HepG2 (cell line): ENCODE results near the gene TIMELESS. TPM values are rescaled to one million over a fixed set of nuclear protein-coding genes. Genes with fewer than 3 reads are reported as not detected.

Source experiments
- CHD2 ChIP-seq: IDR thresholded peaks from 2 replicates; pipeline ENCODE4 v1.6.1; 2011; ENCODE audit warnings: low read depth, low read length, improper control_type of control experiment
- EEA1 ChIP-seq: sonication (generic); formaldehyde crosslinking; IDR thresholded peaks from 2 replicates; pipeline ENCODE4 v1.5.1; 2020; ENCODE audit warnings: mild to moderate bottlenecking, missing genetic modification reagents, borderline replicate concordance
- ELF4 ChIP-seq: sonication (generic); formaldehyde crosslinking; IDR thresholded peaks from 2 replicates; pipeline ENCODE4 v1.5.0; 2020; ENCODE audit warnings: missing genetic modification reagents, mild to moderate bottlenecking, moderate library complexity, borderline replicate concordance
- ESRRA ChIP-seq: sonication (generic); formaldehyde crosslinking; IDR thresholded peaks from 2 replicates; pipeline ENCODE4 v1.5.1; 2020; ENCODE audit warnings: mild to moderate bottlenecking, low read depth, missing genetic modification reagents
- EZH2 ChIP-seq: conservative IDR thresholded peaks from 2 replicates; pipeline ENCODE4 v1.6.1; 2012; ENCODE audit warnings: mild to moderate bottlenecking, low read depth, low read length, moderate library complexity
- GLMP ChIP-seq: sonication (generic); formaldehyde crosslinking; IDR thresholded peaks from 2 replicates; pipeline ENCODE4 v1.9.0; 2021; ENCODE audit warnings: missing genetic modification reagents, mild to moderate bottlenecking, borderline replicate concordance
- NFKB2 ChIP-seq: sonication (generic); formaldehyde crosslinking; IDR thresholded peaks from 2 replicates; pipeline ENCODE4 v1.4.0; 2020; ENCODE audit warnings: missing genetic modification reagents, borderline replicate concordance
- NRL ChIP-seq: sonication (generic); formaldehyde crosslinking; IDR thresholded peaks from 2 replicates; pipeline ENCODE4 v1.5.0; 2020; ENCODE audit warnings: missing genetic modification reagents, mild to moderate bottlenecking, moderate library complexity, borderline replicate concordance
- PPARG ChIP-seq: conservative IDR thresholded peaks from 2 replicates; pipeline ENCODE4 v1.6.1; 2016; ENCODE audit warnings: missing biosample characterization, missing genetic modification reagents
- SNAPC5 ChIP-seq: sonication (generic); formaldehyde crosslinking; IDR thresholded peaks from 2 replicates; pipeline ENCODE4 v1.8.1; 2023; ENCODE audit warnings: mild to moderate bottlenecking, missing genetic modification reagents, borderline replicate concordance
- SP4 ChIP-seq: sonication (generic); formaldehyde crosslinking; IDR thresholded peaks from 2 replicates; pipeline ENCODE4 v1.8.1; 2023; ENCODE audit warnings: mild to moderate bottlenecking, missing genetic modification reagents
- SRSF9 ChIP-seq: fragments of 200-400 bp; formaldehyde crosslinking; IDR thresholded peaks from 2 replicates; pipeline ENCODE4 v1.6.1; 2018; ENCODE audit warnings: borderline replicate concordance, mild to moderate bottlenecking, low read depth, low read length; ENCODE audit not compliant: insufficient read depth, poor library complexity, severe bottlenecking
- SSRP1 ChIP-seq: IDR thresholded peaks from 2 replicates; pipeline ENCODE4 v1.6.1; 2016; ENCODE audit warnings: control low read depth
- TBL1XR1 ChIP-seq: fragments of 150-350 bp; IDR thresholded peaks from 2 replicates; pipeline ENCODE4 v1.6.1; 2014; ENCODE audit warnings: borderline replicate concordance, low read length; ENCODE audit not compliant: partially characterized antibody
- ZBTB37 ChIP-seq: sonication (generic); formaldehyde crosslinking; IDR thresholded peaks from 2 replicates; pipeline ENCODE4 v1.4.0; 2020; ENCODE audit warnings: mild to moderate bottlenecking, missing genetic modification reagents
- ZBTB44 ChIP-seq: sonication (generic); formaldehyde crosslinking; IDR thresholded peaks from 2 replicates; pipeline ENCODE4 v1.4.0; 2020; ENCODE audit warnings: missing genetic modification reagents
- ZFX ChIP-seq: sonication (generic); formaldehyde crosslinking; IDR thresholded peaks from 2 replicates; pipeline ENCODE4 v1.4.0; 2020; ENCODE audit warnings: mild to moderate bottlenecking, low read depth, missing genetic modification reagents, moderate library complexity
- ZFY ChIP-seq: sonication (generic); formaldehyde crosslinking; IDR thresholded peaks from 2 replicates; pipeline ENCODE4 v1.4.0; 2020; ENCODE audit warnings: missing genetic modification reagents
- ZNF326 ChIP-seq: sonication (generic); formaldehyde crosslinking; IDR thresholded peaks from 2 replicates; pipeline ENCODE4 v1.4.0; 2020; ENCODE audit warnings: missing genetic modification reagents, borderline replicate concordance
- ZNF503 ChIP-seq: sonication (generic); formaldehyde crosslinking; IDR thresholded peaks from 2 replicates; pipeline ENCODE4 v1.4.0; 2020; ENCODE audit warnings: missing genetic modification reagents
- ZNF761 ChIP-seq: sonication (generic); formaldehyde crosslinking; conservative IDR thresholded peaks from 2 replicates; pipeline ENCODE4 v1.4.0; 2020; ENCODE audit warnings: mild to moderate bottlenecking, missing genetic modification reagents
- ZNF776 ChIP-seq: sonication (generic); formaldehyde crosslinking; IDR thresholded peaks from 2 replicates; pipeline ENCODE4 v1.4.0; 2020; ENCODE audit warnings: mild to moderate bottlenecking, missing genetic modification reagents
- ZSCAN29 ChIP-seq: sonication (generic); formaldehyde crosslinking; conservative IDR thresholded peaks from 2 replicates; pipeline ENCODE4 v1.4.0; 2020; ENCODE audit warnings: mild to moderate bottlenecking, missing genetic modification reagents
- polyA plus RNA-seq, 8 experiments: library from polyadenylated mRNA; depleted of rRNA in 3 of 8; stranded (reverse) in 7 of 8; unstranded in 1 of 8; fragments of >200 nt; fragmentation: Illumina TruSeq in 4 of 8; extraction: Trizol in 4 of 8; gene quantifications; 2 replicates each; pipeline versions ENCODE4 v1.2.1 to v1.2.3, GENCODE V29; 2011 to 2016; ENCODE audit warnings: low read depth in 4 of 8, missing spikeins in 1 of 8, mixed read lengths in 1 of 8; ENCODE audit not compliant: insufficient read depth in 1 of 8
- total RNA-seq, 5 experiments: library from RNA; depleted of rRNA; stranded (reverse); fragments of >200 nt; fragmentation: Illumina TruSeq; extraction: Trizol; gene quantifications; 2 replicates each; pipeline ENCODE4 v1.2.3, GENCODE V29; 2016; ENCODE audit warnings: low read depth in 1 of 5

Gene TIMELESS
- total and polyA plus RNA-seq, 2 of the 13 experiments (the other 11 are each of a cell fraction or from before 2014, with no cell fraction given), result 4.0 to 20.3 TPM

GRCh38 chr12:56468216-56469006 is 19.2 kb upstream of the TIMELESS start, which contains the start of gene SPRYD4 (continued):
- no peak for TF ChIP-seq ZBTB37 (CRISPR knock-in tag)
- TF ChIP-seq ZNF503 (CRISPR knock-in tag), result peak; percentile 46; the same call in 1 of the 2 replicates
- peak; percentile 47; the same call in 1 of the 2 replicates for TF ChIP-seq ZNF776
- no peak for TF ChIP-seq ZNF326 (CRISPR knock-in tag)
- no peak for TF ChIP-seq EEA1
- 0 out of 2 replicates have a peak, but pooled peaks have one; percentile 75 for TF ChIP-seq NRL (CRISPR knock-in tag)
- 0 out of 2 replicates have a peak, but pooled peaks have one; percentile 26 for TF ChIP-seq ZSCAN29
- no peak for TF ChIP-seq TBL1XR1
- peak; percentile 85; the same call in 1 of the 2 replicates for TF ChIP-seq SP4 (CRISPR knock-in tag)
- TF ChIP-seq SSRP1, result no peak; the same call in 1 of the 2 replicates
- no peak for TF ChIP-seq ELF4
- peak; percentile 75; the same call in 1 of the 2 replicates for TF ChIP-seq ESRRA
- no peak for TF ChIP-seq SRSF9
- peak; percentile 79; the same call in 1 of the 2 replicates for TF ChIP-seq NFKB2 (CRISPR knock-in tag)
- TF ChIP-seq SNAPC5 (CRISPR knock-in tag), result peak; percentile 86; the same call in 1 of the 2 replicates
- TF ChIP-seq ZNF761 (CRISPR knock-in tag), result 0 out of 2 replicates have a peak, but pooled peaks have one; percentile 51
- peak; percentile 82 for TF ChIP-seq ZFX (CRISPR knock-in tag)
- TF ChIP-seq CHD2, result no peak
- TF ChIP-seq ZBTB44, result 0 out of 2 replicates have a peak, but pooled peaks have one; percentile 49
- TF ChIP-seq GLMP, result no peak
- no peak for TF ChIP-seq EZH2
- TF ChIP-seq PPARG, result no peak; the same call in 1 of the 2 replicates
- peak; percentile 80 for TF ChIP-seq ZFY (CRISPR knock-in tag)
